Esophagus muscularis mucosa (tissue), 3 donors: ENCODE data around the gene SLCO1A2.

Source experiments
- CTCF ChIP-seq, 3 experiments: fragments of 200-600 bp in 2 of 3; fragments of 450-650 bp in 1 of 3; sonication (generic) in 2 of 3; IDR thresholded peaks; one replicate each; pipeline ENCODE4 v1.5.1; 2017 to 2019; ENCODE audit warnings: antibody characterized with exemption in 3 of 3, mild to moderate bottlenecking in 2 of 3, moderate library complexity in 1 of 3
- POLR2A ChIP-seq: fragments of 450-650 bp; IDR thresholded peaks from one replicate; pipeline ENCODE4 v1.6.1; 2017; ENCODE audit warnings: antibody characterized with exemption, moderate library complexity, mild to moderate bottlenecking, low read depth

DNA sequence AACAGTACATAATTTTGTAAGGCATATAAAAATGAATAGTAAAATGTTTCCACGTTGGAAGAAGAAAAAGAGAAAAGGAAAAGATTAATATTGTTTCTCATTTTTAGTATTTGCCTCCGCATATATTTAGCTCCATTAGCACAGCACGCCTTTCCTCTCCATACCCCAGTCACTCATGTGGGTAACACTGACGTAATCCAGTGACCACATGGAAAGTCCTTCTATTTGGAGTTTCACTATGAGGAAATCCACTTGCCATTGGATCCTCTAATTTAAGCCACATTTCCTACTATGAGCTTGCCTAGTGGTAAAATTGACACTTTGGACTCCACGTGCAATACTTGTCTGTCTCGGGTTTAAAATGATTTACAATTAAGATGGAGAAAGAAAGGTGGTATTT lies 5.7 kb upstream of the SLCO1A2 start:
- no peak for TF ChIP-seq POLR2A
- no peak for TF ChIP-seq CTCF (IDR thresholded peaks at IDR 0.05)
